RWPE2 (cell line): ENCODE measurements around the gene RETREG1.
"Not testable (repeated sequence)": the region's sequence is repeated elsewhere in the genome, so short reads cannot be mapped to it uniquely, and the experiment has no call there.

Source experiments
- ATAC-seq: fragments of 200-7000 bp; cut with Tn5 transposase; 3 replicates; pipeline ENCODE4 v1.9.1; 2021; ENCODE audit warnings: low read depth
- DNase-seq: peaks from one replicate; pipeline ENCODE4 v3.0.0-alpha.2; 2020; ENCODE audit warnings: low spot score
- H3K27ac ChIP-seq: fragments of 450-650 bp; 2 replicates; pipeline ENCODE4 v1.5.1; 2017; ENCODE audit warnings: mild to moderate bottlenecking; ENCODE audit not compliant: poor library complexity, severe bottlenecking
- H3K27me3 ChIP-seq: fragments of 250-450 bp; sonication (Bioruptor Pico); 2 replicates; pipeline ENCODE4 v1.5.1; 2021; ENCODE audit warnings: mild to moderate bottlenecking, moderate library complexity; ENCODE audit not compliant: insufficient read depth, poor library complexity, severe bottlenecking
- H3K36me3 ChIP-seq: fragments of 250-450 bp; sonication (Bioruptor Pico); 2 replicates; pipeline ENCODE4 v1.5.1; 2020; ENCODE audit warnings: low read depth, mild to moderate bottlenecking, moderate library complexity
- H3K4me1 ChIP-seq: fragments of 250-450 bp; sonication (Bioruptor Pico); 2 replicates; pipeline ENCODE4 v1.5.1; 2021; ENCODE audit warnings: mild to moderate bottlenecking, moderate library complexity; ENCODE audit not compliant: insufficient read depth, poor library complexity, severe bottlenecking
- H3K4me3 ChIP-seq: fragments of 250-450 bp; sonication (Bioruptor Pico); 2 replicates; pipeline ENCODE4 v1.5.1; 2021; ENCODE audit warnings: mild to moderate bottlenecking, moderate library complexity; ENCODE audit not compliant: severe bottlenecking
- H3K9me3 ChIP-seq: fragments of 250-450 bp; sonication (Bioruptor Pico); 2 replicates; pipeline ENCODE4 v1.5.1; 2021; ENCODE audit warnings: mild to moderate bottlenecking, moderate library complexity; ENCODE audit not compliant: severe bottlenecking
- TF ChIP-seq, protein P1 (sequence below): fragments of 450-650 bp; IDR thresholded peaks from one replicate; pipeline ENCODE4 v1.5.1; 2017; ENCODE audit warnings: mild to moderate bottlenecking, moderate library complexity; ENCODE audit not compliant: poor library complexity, severe bottlenecking

RETREG1 gene

DNA sequence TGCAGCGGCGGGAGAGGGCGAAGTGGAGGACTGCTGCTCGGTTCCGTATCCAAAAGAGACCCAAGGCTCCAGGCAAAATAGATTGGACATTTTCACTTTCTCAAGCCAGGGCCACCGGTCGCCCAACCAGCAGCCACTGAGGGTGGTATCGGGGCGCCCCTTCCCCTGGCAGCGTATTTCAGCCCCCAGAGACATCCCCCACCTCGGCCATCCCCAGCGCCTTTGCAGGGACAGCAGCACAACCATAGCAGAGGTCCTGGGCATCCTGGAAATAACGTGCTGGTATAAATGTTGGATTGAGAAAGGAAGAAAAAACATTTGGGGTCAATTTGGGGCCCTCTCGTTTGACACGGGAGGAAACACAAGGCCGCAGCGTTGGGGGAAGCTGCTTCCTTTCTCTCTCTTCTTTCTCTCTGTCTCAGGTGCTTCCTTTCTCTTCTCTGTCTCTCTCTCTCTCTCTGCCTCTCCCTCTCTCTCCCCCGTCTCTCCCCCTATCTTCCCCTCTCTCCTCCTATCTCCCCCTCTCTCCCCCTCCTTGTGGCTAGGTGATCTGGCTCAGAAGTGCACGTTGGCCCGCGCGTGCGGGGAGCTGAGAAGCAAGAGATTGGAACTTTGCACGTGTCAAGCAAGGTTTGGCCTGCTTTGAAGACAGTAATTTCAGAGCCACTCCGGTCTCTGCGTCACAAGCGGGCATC lies 624 bp upstream of the RETREG1 start:
- no peaks in the 10 kb centered on the region for H3K27me3 ChIP-seq
- H3K27ac ChIP-seq, result no peak overlapping the region
- peak overlapping the region; percentile 61 for H3K4me3 ChIP-seq
- DNase-seq (no peak), ATAC-seq (no peak)
- TF ChIP-seq, protein P1, sequence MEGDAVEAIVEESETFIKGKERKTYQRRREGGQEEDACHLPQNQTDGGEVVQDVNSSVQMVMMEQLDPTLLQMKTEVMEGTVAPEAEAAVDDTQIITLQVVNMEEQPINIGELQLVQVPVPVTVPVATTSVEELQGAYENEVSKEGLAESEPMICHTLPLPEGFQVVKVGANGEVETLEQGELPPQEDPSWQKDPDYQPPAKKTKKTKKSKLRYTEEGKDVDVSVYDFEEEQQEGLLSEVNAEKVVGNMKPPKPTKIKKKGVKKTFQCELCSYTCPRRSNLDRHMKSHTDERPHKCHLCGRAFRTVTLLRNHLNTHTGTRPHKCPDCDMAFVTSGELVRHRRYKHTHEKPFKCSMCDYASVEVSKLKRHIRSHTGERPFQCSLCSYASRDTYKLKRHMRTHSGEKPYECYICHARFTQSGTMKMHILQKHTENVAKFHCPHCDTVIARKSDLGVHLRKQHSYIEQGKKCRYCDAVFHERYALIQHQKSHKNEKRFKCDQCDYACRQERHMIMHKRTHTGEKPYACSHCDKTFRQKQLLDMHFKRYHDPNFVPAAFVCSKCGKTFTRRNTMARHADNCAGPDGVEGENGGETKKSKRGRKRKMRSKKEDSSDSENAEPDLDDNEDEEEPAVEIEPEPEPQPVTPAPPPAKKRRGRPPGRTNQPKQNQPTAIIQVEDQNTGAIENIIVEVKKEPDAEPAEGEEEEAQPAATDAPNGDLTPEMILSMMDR, result no peak
- H3K36me3 ChIP-seq, result no peaks in the 10 kb centered on the region
- H3K4me1 ChIP-seq, result no peaks in the 10 kb centered on the region
- H3K9me3 ChIP-seq, result no peaks in the 10 kb centered on the region

DNA sequence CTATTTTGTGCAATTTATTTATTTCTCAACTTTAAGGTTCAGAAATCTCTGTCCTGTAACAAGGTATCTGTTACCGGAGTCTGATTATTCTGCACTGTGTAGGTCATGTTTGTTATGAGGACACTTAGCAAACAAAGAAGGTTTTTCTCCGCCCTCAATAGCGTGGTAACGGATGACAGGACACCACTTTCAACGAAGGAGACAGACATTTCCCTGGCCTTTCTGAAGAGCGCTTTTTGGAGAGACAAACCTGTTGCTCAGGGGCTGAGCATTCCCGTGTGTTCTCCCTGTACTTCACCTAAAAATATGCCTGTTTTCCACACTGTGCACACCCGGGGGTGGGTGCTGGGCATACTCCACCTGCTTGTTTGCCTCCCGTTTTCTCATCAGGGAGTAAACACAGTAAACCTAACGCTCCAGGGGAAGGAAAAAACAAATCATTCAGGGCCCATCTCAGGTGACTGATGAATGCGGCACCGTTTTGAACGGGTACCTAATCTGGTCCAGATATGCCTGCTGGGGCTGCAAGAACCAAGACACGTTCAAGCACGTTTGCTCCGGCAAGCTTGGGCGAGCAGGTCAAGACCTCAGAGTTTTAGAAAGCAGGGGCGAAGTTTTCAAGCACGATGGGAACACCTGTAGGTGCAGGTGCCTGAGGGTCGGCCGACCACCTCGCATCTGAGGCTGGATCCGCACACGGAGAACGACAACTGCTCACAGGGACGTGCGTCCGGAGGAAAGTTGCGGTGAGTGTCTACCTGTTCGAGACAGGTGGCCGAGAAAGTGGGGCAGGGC lies 859 bp downstream of the RETREG1 start:
- peak; percentile 50 for ATAC-seq
- TF ChIP-seq, protein P1, result no peak
- H3K27me3 ChIP-seq, result no peaks in the 10 kb centered on the region
- peak overlapping the region; percentile 61 for H3K4me3 ChIP-seq
- H3K9me3 ChIP-seq, result no peaks in the 10 kb centered on the region
- no peak for DNase-seq
- no peak overlapping the region for H3K27ac ChIP-seq
- no peaks in the 10 kb centered on the region for H3K4me1 ChIP-seq
- H3K36me3 ChIP-seq, result no peaks in the 10 kb centered on the region

DNA sequence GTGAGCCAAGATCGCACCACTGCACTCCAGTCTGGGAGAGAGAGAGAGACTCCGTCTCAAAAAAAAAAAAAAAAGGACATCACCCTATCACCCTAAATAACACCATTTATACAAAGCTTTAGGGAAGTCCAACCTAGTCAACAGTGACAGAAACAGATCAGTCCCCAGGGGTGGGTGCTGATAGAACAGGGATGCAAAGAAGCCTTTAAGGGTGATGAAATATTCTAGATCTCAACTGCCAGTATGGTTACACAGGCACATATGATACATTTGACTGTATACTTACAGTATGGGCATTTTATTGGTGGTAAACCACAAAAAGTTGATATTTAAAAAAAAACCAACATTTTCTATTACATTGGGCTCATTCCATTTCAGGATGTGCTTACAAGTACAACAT lies 4.8 kb downstream of the RETREG1 start:
- H3K4me3 ChIP-seq, result no peak overlapping the region
- DNase-seq (no peak), ATAC-seq (no peak)
- no peaks in the 10 kb centered on the region for H3K36me3 ChIP-seq
- H3K27ac ChIP-seq, result no peak overlapping the region
- TF ChIP-seq, protein P1, result no peak
- no peaks in the 10 kb centered on the region for H3K4me1 ChIP-seq
- H3K9me3 ChIP-seq, result no peaks in the 10 kb centered on the region
- H3K27me3 ChIP-seq, result no peaks in the 10 kb centered on the region

DNA sequence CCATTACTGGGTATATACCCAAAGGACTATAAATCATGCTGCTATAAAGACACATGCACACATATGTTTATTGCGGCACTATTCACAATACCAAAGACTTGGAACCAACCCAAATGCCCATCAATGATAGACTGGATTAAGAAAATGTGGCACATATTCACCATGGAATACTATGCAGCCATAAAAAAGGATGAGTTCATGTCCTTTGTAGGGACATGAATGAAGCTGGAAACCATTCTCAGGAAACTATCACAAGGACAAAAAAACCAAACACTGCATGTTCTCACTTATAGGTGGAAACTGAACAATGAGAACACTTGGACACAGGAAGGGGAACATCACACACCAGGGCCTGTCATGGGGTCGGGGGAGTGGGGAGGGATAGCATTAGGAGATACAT lies 5.9 kb downstream of the RETREG1 start:
- DNase-seq, ATAC-seq, H3K36me3 ChIP-seq, H3K9me3 ChIP-seq, H3K27me3 ChIP-seq, H3K27ac ChIP-seq, H3K4me3 ChIP-seq, H3K4me1 ChIP-seq: not testable (repeated sequence)

DNA sequence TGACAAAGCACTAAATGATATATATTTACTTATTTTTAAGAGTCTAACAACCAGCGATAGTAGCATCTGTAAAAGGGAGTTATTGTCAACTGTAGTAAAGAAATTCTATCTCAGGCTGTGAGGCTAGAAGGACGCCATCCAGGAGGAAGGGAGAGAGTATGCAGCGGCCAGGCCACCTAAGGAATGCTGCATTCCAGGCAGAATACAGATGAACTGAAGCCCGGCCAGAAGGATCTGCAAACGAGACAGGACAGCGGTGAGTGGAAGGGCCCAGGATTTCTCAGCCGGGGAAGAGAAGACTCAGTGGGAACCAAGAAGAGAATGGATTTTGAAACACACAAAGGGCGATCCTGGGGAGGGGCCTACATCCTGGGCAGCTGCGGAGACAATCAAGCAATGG lies 7.4 kb downstream of the RETREG1 start:
- TF ChIP-seq, protein P1, result no peak
- no peak overlapping the region for H3K27ac ChIP-seq
- no peaks in the 10 kb centered on the region for H3K4me1 ChIP-seq
- H3K4me3 ChIP-seq, result no peak overlapping the region
- DNase-seq (no peak), ATAC-seq (no peak)
- no peaks in the 10 kb centered on the region for H3K27me3 ChIP-seq
- no peaks in the 10 kb centered on the region for H3K9me3 ChIP-seq
- no peaks in the 10 kb centered on the region for H3K36me3 ChIP-seq
